ENCODE data around the gene VRK1.

DNA sequence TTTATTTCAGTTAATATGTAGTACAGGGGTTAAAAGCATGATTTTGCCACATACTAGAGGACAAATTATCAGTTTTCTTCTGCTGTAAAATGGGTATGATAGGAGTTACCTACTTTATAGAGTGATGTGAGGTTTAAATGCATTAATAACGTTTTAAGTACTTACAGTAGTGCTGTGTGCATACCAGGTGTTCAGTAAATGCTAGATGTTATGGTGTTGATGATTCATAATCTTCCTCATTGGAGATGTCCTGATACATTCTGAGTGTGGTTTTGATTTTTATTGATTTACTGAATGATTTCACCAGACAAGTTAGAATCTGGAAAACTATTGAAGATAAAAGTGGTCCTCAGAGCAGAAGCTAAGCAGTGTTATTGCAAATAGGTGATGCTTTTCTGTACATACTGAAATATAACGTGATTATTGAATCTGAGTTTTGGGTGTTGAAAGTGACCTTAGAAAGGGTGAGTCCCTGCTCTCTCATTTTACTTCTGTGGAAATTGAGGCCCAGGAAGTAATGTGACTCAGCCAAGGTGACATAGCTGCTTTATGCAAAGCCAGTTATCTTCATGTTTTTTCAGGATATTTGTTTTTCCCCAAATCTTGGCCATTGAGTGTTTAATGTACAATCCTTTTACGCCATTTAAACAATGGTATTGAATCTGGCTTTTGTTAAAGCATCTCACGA, 54.7 kb downstream of the VRK1 start:
- TF ChIP-seq EZH2 (IDR thresholded peaks at IDR 0.05; ENCODE audit: low read length, unreplicated experiment) (no peak), CTCF (conservative IDR thresholded peaks at IDR 0.05; ENCODE audit: low read depth, low read length) (no peak)

Measured in PC-3 (cell line).